DOHH2 (cell line): ENCODE data around the gene UBXN10.

Source experiments
- CTCF ChIP-seq: fragments of 200-600 bp; sonication (generic); IDR thresholded peaks from one replicate; pipeline ENCODE4 v1.5.1; 2014; ENCODE audit warnings: antibody characterized with exemption, mild to moderate bottlenecking, low read depth, low read length; ENCODE audit not compliant: poor library complexity, severe bottlenecking
- EZH2phosphoT487 ChIP-seq: fragments of 200-600 bp; sonication (generic); IDR thresholded peaks from 2 replicates; pipeline ENCODE4 v1.6.1; 2017; ENCODE audit warnings: borderline replicate concordance, mild to moderate bottlenecking, antibody characterized with exemption, low read length, moderate library complexity, mixed read lengths

GRCh38 chr1:20150326-20150705 lies 35.6 kb upstream of the UBXN10 start:
- TF ChIP-seq CTCF, result no peak
- TF ChIP-seq EZH2phosphoT487, result no peak
